ENCODE data around the gene NFAT5. TPM values are rescaled to one million over a fixed set of nuclear protein-coding genes. Genes with fewer than 3 reads are reported as not detected.

NFAT5 gene
- total and polyA plus RNA-seq, 7 experiments from 2014 or later, result 7.7 to 35.5 (median 29.3) TPM

- H3K27ac Mint-ChIP-seq, result peak overlapping the region in 1 of 9 donors; percentile 34
- no peaks in the 10 kb centered on the region for H3K9me3 Mint-ChIP-seq
- Histone ChIP-seq H3K36me3 (ENCODE audit: control insufficient read depth in 2 of 3, insufficient read depth in 3 of 3, low read length in 3 of 3) (peaks cover 0 to 8% (median 0%) of the 10 kb centered on the region in 3 experiments), H3K27me3 (ENCODE audit: control insufficient read depth in 2 of 2, insufficient read depth in 2 of 2, low read length in 2 of 2) (no peaks in the 10 kb centered on the region), H3K9me3 (ENCODE audit: control insufficient read depth in 2 of 3, low read length in 3 of 3) (no peaks in the 10 kb centered on the region), H3K27ac (ENCODE audit: low read depth, low read length) (no peak overlapping the region), H3K4me1 (ENCODE audit: control insufficient read depth in 2 of 2, insufficient read depth in 2 of 2, low read length in 2 of 2) (no peaks in the 10 kb centered on the region), H3K4me3 (ENCODE audit: low read length) (no peak overlapping the region)
- no peaks in the 10 kb centered on the region for H3K27me3 Mint-ChIP-seq
- H3K4me1 Mint-ChIP-seq, result peaks cover 0 to 4% (median 0%) of the 10 kb centered on the region in 7 donors
- CTCF ChIA-PET, result no interaction called here
- H3K4me3 Mint-ChIP-seq, result no peak overlapping the region
- ATAC-seq, result no peak
- POLR2A ChIA-PET, result no interaction called here
- H3K36me3 Mint-ChIP-seq, result peaks cover 0 to 17% (median 0%) of the 10 kb centered on the region in 5 donors
- intact Hi-C loops (cut with micrococcal nuclease), result no loop called here
- DNase-seq, result no peak
These were observed 136.1 kb downstream of the NFAT5 start for GRCh38 chr16:69701866-69702265.

GRCh38 chr16:69703638-69704037, 137.9 kb downstream of the NFAT5 start:
- Histone ChIP-seq H3K27ac (ENCODE audit: low read depth, low read length) (no peak overlapping the region), H3K4me1 (ENCODE audit: control insufficient read depth in 2 of 2, insufficient read depth in 2 of 2, low read length in 2 of 2) (no peaks in the 10 kb centered on the region), H3K36me3 (ENCODE audit: control insufficient read depth in 2 of 3, insufficient read depth in 3 of 3, low read length in 3 of 3) (peaks cover 0 to 4% (median 0%) of the 10 kb centered on the region in 3 experiments), H3K9me3 (ENCODE audit: control insufficient read depth in 2 of 3, low read length in 3 of 3) (no peaks in the 10 kb centered on the region), H3K4me3 (ENCODE audit: low read length) (no peak overlapping the region), H3K27me3 (ENCODE audit: control insufficient read depth in 2 of 2, insufficient read depth in 2 of 2, low read length in 2 of 2) (no peaks in the 10 kb centered on the region)
- peaks cover 0 to 4% (median 0%) of the 10 kb centered on the region in 7 donors for H3K4me1 Mint-ChIP-seq
- ChIA-PET POLR2A (interaction anchor here (0.6 to 2.4 kb wide), 4 partner anchors 17 to 59 kb away, joined by 3 to 11 read pairs (median 4); partner anchors contain the start of genes NOB1 and NQO1), CTCF (interaction anchor here (1.1 to 1.3 kb wide), 2 partner anchors 59 to 307 kb away, joined by 3 read pairs; partner anchors contain the start of gene WWP2)
- intact Hi-C loops (cut with micrococcal nuclease), result no loop called here
- peaks cover 0 to 1% (median 0%) of the 10 kb centered on the region in 11 donors for H3K9me3 Mint-ChIP-seq
- H3K27ac Mint-ChIP-seq, result peak overlapping the region in 4 of 9 donors; percentile 2 to 12 (median 6)
- ATAC-seq, result no peak
- peaks cover 0 to 14% (median 0%) of the 10 kb centered on the region in 5 donors for H3K36me3 Mint-ChIP-seq
- no peak overlapping the region for H3K4me3 Mint-ChIP-seq
- H3K27me3 Mint-ChIP-seq, result no peaks in the 10 kb centered on the region
- DNase-seq, result no peak

GRCh38 chr16:69706256-69706974, 140.6 kb downstream of the NFAT5 start:
- H3K4me1 Mint-ChIP-seq, result peaks cover 0 to 6% (median 0%) of the 10 kb centered on the region in 7 donors
- H3K4me1 ChIP-seq (ENCODE audit: control insufficient read depth in 2 of 2, insufficient read depth in 2 of 2, low read length in 2 of 2), result no peaks in the 10 kb centered on the region
- H3K4me3 Mint-ChIP-seq, result no peak overlapping the region
- H3K27ac ChIP-seq (ENCODE audit: low read depth, low read length), result no peak overlapping the region
- no peaks in the 10 kb centered on the region for H3K27me3 Mint-ChIP-seq
- no peak overlapping the region for H3K4me3 ChIP-seq (ENCODE audit: low read length)
- H3K27me3 ChIP-seq (ENCODE audit: control insufficient read depth in 2 of 2, insufficient read depth in 2 of 2, low read length in 2 of 2), result no peaks in the 10 kb centered on the region
- peaks cover 0 to 3% (median 0%) of the 10 kb centered on the region in 11 donors for H3K9me3 Mint-ChIP-seq
- ChIA-PET CTCF (no interaction called here), POLR2A (interaction anchor here (0.7 to 1.3 kb wide), 2 partner anchors 52 to 783 kb away, joined by 3 read pairs; no protein-coding TSS in a partner anchor)
- no peaks in the 10 kb centered on the region for H3K9me3 ChIP-seq (ENCODE audit: control insufficient read depth in 2 of 3, low read length in 3 of 3)
- H3K27ac Mint-ChIP-seq, result peak overlapping the region in 4 of 9 donors; percentile 6 to 69 (median 28)
- ATAC-seq, result no peak
- peaks cover 0 to 6% (median 0%) of the 10 kb centered on the region in 5 donors for H3K36me3 Mint-ChIP-seq
- DNase-seq, result no peak
- H3K36me3 ChIP-seq (ENCODE audit: control insufficient read depth in 2 of 3, insufficient read depth in 3 of 3, low read length in 3 of 3), result no peaks in the 10 kb centered on the region
- intact Hi-C loops (cut with micrococcal nuclease), result loop anchor here (5.0 kb wide), 2 partner anchors 226 to 309 kb away; no protein-coding TSS in a partner anchor

- Histone ChIP-seq H3K36me3 (ENCODE audit: control insufficient read depth in 2 of 3, insufficient read depth in 3 of 3, low read length in 3 of 3) (no peaks in the 10 kb centered on the region), H3K27me3 (ENCODE audit: control insufficient read depth in 2 of 2, insufficient read depth in 2 of 2, low read length in 2 of 2) (no peaks in the 10 kb centered on the region), H3K9me3 (ENCODE audit: control insufficient read depth in 2 of 3, low read length in 3 of 3) (no peaks in the 10 kb centered on the region), H3K4me1 (ENCODE audit: control insufficient read depth in 2 of 2, insufficient read depth in 2 of 2, low read length in 2 of 2) (no peaks in the 10 kb centered on the region), H3K4me3 (ENCODE audit: low read length) (no peak overlapping the region), H3K27ac (ENCODE audit: low read depth, low read length) (no peak overlapping the region)
- peak overlapping the region in 4 of 9 donors; percentile 6 to 69 (median 23) for H3K27ac Mint-ChIP-seq
- peaks cover 0 to 6% (median 0%) of the 10 kb centered on the region in 7 donors for H3K4me1 Mint-ChIP-seq
- DNase-seq (no peak), ATAC-seq (no peak)
- ChIA-PET CTCF (interaction anchor here (0.6 kb wide), 1 partner anchor 392 kb away, joined by 3 read pairs; no protein-coding TSS in a partner anchor), POLR2A (interaction anchor here (1.3 kb wide), 1 partner anchor 51 kb away, joined by 3 read pairs; no protein-coding TSS in a partner anchor)
- intact Hi-C loops (cut with micrococcal nuclease), result loop anchor here (5.0 kb wide), 2 partner anchors 225 to 310 kb away; no protein-coding TSS in a partner anchor
- H3K27me3 Mint-ChIP-seq, result no peaks in the 10 kb centered on the region
- H3K36me3 Mint-ChIP-seq, result peaks cover 0 to 4% (median 0%) of the 10 kb centered on the region in 5 donors
- peaks cover 0 to 3% (median 0%) of the 10 kb centered on the region in 11 donors for H3K9me3 Mint-ChIP-seq
- H3K4me3 Mint-ChIP-seq, result no peak overlapping the region
These were observed 141.2 kb downstream of the NFAT5 start for GRCh38 chr16:69706975-69707340.

GRCh38 chr16:69707920-69708683, 142.3 kb downstream of the NFAT5 start:
- no peak overlapping the region for H3K4me3 Mint-ChIP-seq
- ATAC-seq (no peak), DNase-seq (no peak)
- Histone ChIP-seq H3K36me3 (ENCODE audit: control insufficient read depth in 2 of 3, insufficient read depth in 3 of 3, low read length in 3 of 3) (no peaks in the 10 kb centered on the region), H3K9me3 (ENCODE audit: control insufficient read depth in 2 of 3, low read length in 3 of 3) (no peaks in the 10 kb centered on the region), H3K27ac (ENCODE audit: low read depth, low read length) (no peak overlapping the region), H3K27me3 (ENCODE audit: control insufficient read depth in 2 of 2, insufficient read depth in 2 of 2, low read length in 2 of 2) (no peaks in the 10 kb centered on the region), H3K4me3 (ENCODE audit: low read length) (no peak overlapping the region), H3K4me1 (ENCODE audit: control insufficient read depth in 2 of 2, insufficient read depth in 2 of 2, low read length in 2 of 2) (no peaks in the 10 kb centered on the region)
- H3K27ac Mint-ChIP-seq, result peak overlapping the region in 3 of 9 donors; percentile 1 to 45 (median 34)
- POLR2A ChIA-PET, result interaction anchor here (0.6 to 3.7 kb wide), 2 partner anchors 8 to 46 kb away, joined by 3 to 23 read pairs; partner anchors contain the start of gene NOB1
- intact Hi-C loops (cut with micrococcal nuclease), result loop anchor here (2.0 to 5.0 kb wide), 3 partner anchors 55 to 311 kb away; partner anchors contain the start of gene WWP2 (in 1 of the 2)
- peaks cover 0 to 3% (median 0%) of the 10 kb centered on the region in 11 donors for H3K9me3 Mint-ChIP-seq
- H3K4me1 Mint-ChIP-seq, result peaks cover 0 to 6% (median 0%) of the 10 kb centered on the region in 7 donors
- H3K36me3 Mint-ChIP-seq, result peaks cover 0 to 8% (median 0%) of the 10 kb centered on the region in 5 donors
- CTCF ChIA-PET, result interaction anchor here (0.6 to 4.2 kb wide), 7 partner anchors 16 to 310 kb away, joined by 3 to 43 read pairs (median 3); partner anchors contain the start of genes NOB1 and NQO1
- no peaks in the 10 kb centered on the region for H3K27me3 Mint-ChIP-seq

Measured in naive thymus-derived CD4-positive, alpha-beta T cell (primary cell).